ENCODE results near the gene SEC24C. TPM values are rescaled to one million over a fixed set of nuclear protein-coding genes. Genes with fewer than 3 reads are reported as not detected.
"Not testable (repeated sequence)": the region's sequence is repeated elsewhere in the genome, so short reads cannot be mapped to it uniquely, and the experiment has no call there.

The SEC24C gene
- total RNA-seq, 1 experiment from 2014 or later = 53.5 TPM

- no peak for DNase-seq (ENCODE audit: low read depth)
Observed at GRCh38 chr10:73731588-73732375, 12.4 kb upstream of the SEC24C start.

- DNase-seq (ENCODE audit: low read depth) = no peak
Observed at GRCh38 chr10:73732426-73732825, 11.7 kb upstream of the SEC24C start.

GRCh38 chr10:73732931-73733623 lies 11.1 kb upstream of the SEC24C start:
- no peak for DNase-seq (ENCODE audit: low read depth)

- DNase-seq (ENCODE audit: low read depth) = no peak
Observed at GRCh38 chr10:73734028-73734720, 10.0 kb upstream of the SEC24C start.

- DNase-seq (ENCODE audit: low read depth) = no peak
Observed at GRCh38 chr10:73734796-73735305, 9.3 kb upstream of the SEC24C start.

GRCh38 chr10:73740501-73741254 lies 3.5 kb upstream of the SEC24C start:
- not testable (repeated sequence) for DNase-seq (ENCODE audit: low read depth)

GRCh38 chr10:73742454-73742734 lies 1.8 kb upstream of the SEC24C start:
- no peak for DNase-seq (ENCODE audit: low read depth)

GRCh38 chr10:73743327-73743904 lies 756 bp upstream of the SEC24C start:
- no peak for DNase-seq (ENCODE audit: low read depth)

- peak; percentile 73 for DNase-seq (ENCODE audit: low read depth)
Observed at GRCh38 chr10:73744664-73744975, 448 bp downstream of the SEC24C start.

- no peak for DNase-seq (ENCODE audit: low read depth)
Observed at GRCh38 chr10:73746721-73747120, 2.5 kb downstream of the SEC24C start.

GRCh38 chr10:73750819-73751218 lies 6.6 kb downstream of the SEC24C start:
- DNase-seq (ENCODE audit: low read depth) = no peak

- no peak for DNase-seq (ENCODE audit: low read depth)
Observed at GRCh38 chr10:73756183-73756582, 12.0 kb downstream of the SEC24C start.

GRCh38 chr10:73758704-73759511 lies 14.7 kb downstream of the SEC24C start:
- no peak for DNase-seq (ENCODE audit: low read depth)

GRCh38 chr10:73759512-73760115 lies 15.4 kb downstream of the SEC24C start:
- DNase-seq (ENCODE audit: low read depth) = no peak

GRCh38 chr10:73761781-73762180 lies 17.6 kb downstream of the SEC24C start:
- DNase-seq (ENCODE audit: low read depth) = no peak

GRCh38 chr10:73762915-73763314 lies 18.7 kb downstream of the SEC24C start:
- peak; percentile 75 for DNase-seq (ENCODE audit: low read depth)

GRCh38 chr10:73763343-73763742 lies 19.2 kb downstream of the SEC24C start:
- no peak for DNase-seq (ENCODE audit: low read depth)

- no peak for DNase-seq (ENCODE audit: low read depth)
Observed at GRCh38 chr10:73765066-73765465, 20.9 kb downstream of the SEC24C start.

GRCh38 chr10:73768881-73769280 lies 24.7 kb downstream of the SEC24C start:
- DNase-seq (ENCODE audit: low read depth) = no peak

- no peak for DNase-seq (ENCODE audit: low read depth)
Observed at GRCh38 chr10:73769396-73769795, 25.2 kb downstream of the SEC24C start.
